HepG2 (cell line): ENCODE data around the gene NHSL1. TPM values are rescaled to one million over a fixed set of nuclear protein-coding genes. Genes with fewer than 3 reads are reported as not detected.

Experiments
- EED ChIP-seq: sonication (generic); formaldehyde crosslinking; IDR thresholded peaks from 2 replicates; pipeline ENCODE4 v1.5.0; 2020; ENCODE audit warnings: mild to moderate bottlenecking, missing genetic modification reagents
- FIP1L1 ChIP-seq: fragments of 200-400 bp; formaldehyde crosslinking; IDR thresholded peaks from 2 replicates; pipeline ENCODE4 v1.6.1; 2018; ENCODE audit warnings: low read depth, mild to moderate bottlenecking, low read length, moderate library complexity, borderline replicate concordance; ENCODE audit not compliant: insufficient read depth
- GABPB1 ChIP-seq: IDR thresholded peaks from 2 replicates; pipeline ENCODE4 v1.6.1; 2016; ENCODE audit warnings: mild to moderate bottlenecking, missing genetic modification reagents, moderate library complexity, missing compliant biosample characterization
- IKZF5 ChIP-seq: IDR thresholded peaks from 2 replicates; pipeline ENCODE4 v1.6.1; 2018; ENCODE audit warnings: missing genetic modification reagents, mild to moderate bottlenecking, missing compliant biosample characterization
- KDM3A ChIP-seq: IDR thresholded peaks from 2 replicates; pipeline ENCODE4 v1.6.1; 2018; ENCODE audit warnings: low read depth, missing compliant biosample characterization
- MXD1 ChIP-seq: sonication (generic); formaldehyde crosslinking; IDR thresholded peaks from 2 replicates; pipeline ENCODE4 v1.4.0; 2020; ENCODE audit warnings: mild to moderate bottlenecking, missing genetic modification reagents
- NAIF1 ChIP-seq: sonication (generic); formaldehyde crosslinking; IDR thresholded peaks from 2 replicates; pipeline ENCODE4 v1.5.0; 2020; ENCODE audit warnings: mild to moderate bottlenecking, missing genetic modification reagents, borderline replicate concordance
- PATZ1 ChIP-seq: sonication (generic); formaldehyde crosslinking; IDR thresholded peaks from 2 replicates; pipeline ENCODE4 v1.4.0; 2020; ENCODE audit warnings: missing genetic modification reagents
- PRMT3 ChIP-seq: sonication (generic); formaldehyde crosslinking; IDR thresholded peaks from 2 replicates; pipeline ENCODE4 v1.8.1; 2022; ENCODE audit warnings: low read depth, mild to moderate bottlenecking, moderate library complexity, missing genetic modification reagents, borderline replicate concordance
- RXRA ChIP-seq: sonication (generic); formaldehyde crosslinking; IDR thresholded peaks from 2 replicates; pipeline ENCODE4 v1.5.1; 2020; ENCODE audit warnings: missing genetic modification reagents
- SMYD3 ChIP-seq: sonication (generic); formaldehyde crosslinking; IDR thresholded peaks from 2 replicates; pipeline ENCODE4 v1.8.1; 2023; ENCODE audit warnings: mild to moderate bottlenecking, missing genetic modification reagents
- SOX6 ChIP-seq, 2 experiments: fragments of 450-650 bp in 1 of 2; sonication (generic) in 1 of 2; formaldehyde crosslinking in 1 of 2; IDR thresholded peaks; 2 replicates each; pipeline versions ENCODE4 v1.4.0 to v1.6.1; 2017 to 2020; ENCODE audit warnings: antibody characterized with exemption in 1 of 2, mild to moderate bottlenecking in 1 of 2, missing genetic modification reagents in 1 of 2
- ZFP41 ChIP-seq: sonication (generic); formaldehyde crosslinking; IDR thresholded peaks from 2 replicates; pipeline ENCODE4 v1.4.0; 2020; ENCODE audit warnings: mild to moderate bottlenecking, missing genetic modification reagents, borderline replicate concordance
- ZNF230 ChIP-seq: sonication (generic); formaldehyde crosslinking; IDR thresholded peaks from 2 replicates; pipeline ENCODE4 v1.4.0; 2020; ENCODE audit warnings: mild to moderate bottlenecking, missing genetic modification reagents
- ZNF256 ChIP-seq: sonication (generic); formaldehyde crosslinking; conservative IDR thresholded peaks from 2 replicates; pipeline ENCODE4 v1.4.0; 2020; ENCODE audit warnings: missing genetic modification reagents
- ZNF317 ChIP-seq: sonication (generic); formaldehyde crosslinking; IDR thresholded peaks from 2 replicates; pipeline ENCODE4 v1.5.0; 2020; ENCODE audit warnings: mild to moderate bottlenecking, missing genetic modification reagents
- ZNF333 ChIP-seq: sonication (generic); formaldehyde crosslinking; IDR thresholded peaks from 2 replicates; pipeline ENCODE4 v1.4.0; 2020; ENCODE audit warnings: mild to moderate bottlenecking, missing genetic modification reagents, borderline replicate concordance
- ZNF430 ChIP-seq: sonication (generic); formaldehyde crosslinking; IDR thresholded peaks from 2 replicates; pipeline ENCODE4 v1.9.0; 2021; ENCODE audit warnings: mild to moderate bottlenecking, missing genetic modification reagents
- ZNF44 ChIP-seq: sonication (generic); formaldehyde crosslinking; IDR thresholded peaks from 2 replicates; pipeline ENCODE4 v1.5.1; 2020; ENCODE audit warnings: mild to moderate bottlenecking, missing genetic modification reagents
- ZNF501 ChIP-seq: sonication (generic); formaldehyde crosslinking; IDR thresholded peaks from 2 replicates; pipeline ENCODE4 v1.5.1; 2020; ENCODE audit warnings: mild to moderate bottlenecking, moderate library complexity, missing genetic modification reagents
- ZNF510 ChIP-seq: sonication (generic); formaldehyde crosslinking; IDR thresholded peaks from 2 replicates; pipeline ENCODE4 v1.4.0; 2020; ENCODE audit warnings: low read depth, mild to moderate bottlenecking, missing genetic modification reagents
- ZNF530 ChIP-seq: sonication (generic); formaldehyde crosslinking; IDR thresholded peaks from 2 replicates; pipeline ENCODE4 v1.5.0; 2020; ENCODE audit warnings: low read depth, mild to moderate bottlenecking, missing genetic modification reagents
- ZNF644 ChIP-seq: IDR thresholded peaks from 2 replicates; pipeline ENCODE4 v1.6.1; 2016; ENCODE audit warnings: low read depth
- polyA plus RNA-seq, 8 experiments: library from polyadenylated mRNA; depleted of rRNA in 3 of 8; stranded (reverse) in 7 of 8; unstranded in 1 of 8; fragments of >200 nt; fragmentation: Illumina TruSeq in 4 of 8; extraction: Trizol in 4 of 8; gene quantifications; 2 replicates each; pipeline versions ENCODE4 v1.2.1 to v1.2.3, GENCODE V29; 2011 to 2016; ENCODE audit warnings: low read depth in 4 of 8, missing spikeins in 1 of 8, mixed read lengths in 1 of 8; ENCODE audit not compliant: insufficient read depth in 1 of 8
- total RNA-seq, 5 experiments: library from RNA; depleted of rRNA; stranded (reverse); fragments of >200 nt; fragmentation: Illumina TruSeq; extraction: Trizol; gene quantifications; 2 replicates each; pipeline ENCODE4 v1.2.3, GENCODE V29; 2016; ENCODE audit warnings: low read depth in 1 of 5
- TF ChIP-seq, protein P1 (sequence below): sonication (generic); formaldehyde crosslinking; conservative IDR thresholded peaks from 2 replicates; pipeline ENCODE4 v1.8.1; 2023; ENCODE audit warnings: missing genetic modification reagents

Gene NHSL1
- total and polyA plus RNA-seq, 2 of the 13 experiments (the other 11 are each of a cell fraction or from before 2014, with no cell fraction given): 24.9 to 53.6 TPM

DNA sequence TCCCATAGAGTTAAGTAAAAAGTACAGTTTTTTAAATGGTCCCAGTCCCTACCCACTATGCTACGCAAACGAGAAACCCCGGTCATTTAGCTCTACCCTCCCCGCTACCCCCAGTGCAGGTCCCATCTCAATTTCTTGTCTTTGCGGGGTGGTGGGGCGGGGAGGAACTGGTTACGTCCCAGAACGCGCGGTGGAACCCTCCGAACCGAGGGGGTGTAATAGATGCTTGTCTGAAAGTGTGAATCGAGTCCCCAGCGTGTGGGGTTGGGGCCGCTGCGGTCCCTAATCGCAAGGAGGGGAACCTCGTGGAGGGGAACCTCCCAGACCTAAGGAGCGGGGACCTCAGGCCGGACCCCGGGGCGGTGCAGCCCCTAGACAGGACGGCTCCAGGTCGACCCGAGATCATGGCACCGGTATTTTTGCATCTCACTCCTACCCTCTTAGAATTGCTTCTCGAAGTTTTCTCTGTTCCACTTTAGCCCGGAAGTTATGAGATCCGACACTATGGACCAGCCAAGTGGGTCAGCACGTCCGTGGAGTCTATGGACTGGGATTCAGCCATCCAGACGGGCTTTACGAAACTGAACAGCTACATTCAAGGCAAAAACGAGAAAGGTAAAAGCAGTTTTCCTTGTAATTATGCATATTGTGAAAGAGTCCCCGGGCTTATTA, 94.5 kb downstream of the NHSL1 start (continued):
- TF ChIP-seq PATZ1 (CRISPR knock-in tag) (0 out of 2 replicates have a peak, but pooled peaks have one; percentile 24), ZNF644 (CRISPR knock-in tag) (no peak), ZNF510 (0 out of 2 replicates have a peak, but pooled peaks have one; percentile 6), ZNF230 (peak; percentile 42; the same call in 1 of the 2 replicates), KDM3A (CRISPR knock-in tag) (no peak), NAIF1 (CRISPR knock-in tag) (no peak), MXD1 (no peak; the same call in 1 of the 2 replicates), ZFP41 (CRISPR knock-in tag) (0 out of 2 replicates have a peak, but pooled peaks have one; percentile 0), RXRA (CRISPR knock-in tag) (0 out of 2 replicates have a peak, but pooled peaks have one; percentile 15), ZNF44 (CRISPR knock-in tag) (no peak), ZNF530 (CRISPR knock-in tag) (no peak), IKZF5 (CRISPR knock-in tag) (peak; percentile 40; the same call in 1 of the 2 replicates), SMYD3 (CRISPR knock-in tag) (peak; percentile 48; the same call in 1 of the 2 replicates), ZNF430 (CRISPR knock-in tag) (no peak), ZNF317 (CRISPR knock-in tag) (0 out of 2 replicates have a peak, but pooled peaks have one; percentile 49), SOX6 (IDR thresholded peaks at IDR 0.05) (no peak), SOX6 (CRISPR knock-in tag; IDR thresholded peaks at IDR 0.05) (peak; percentile 25; the same call in 1 of the 2 replicates), EED (CRISPR knock-in tag) (peak; percentile 24; the same call in 1 of the 2 replicates), GABPB1 (CRISPR knock-in tag) (peak; percentile 42), PRMT3 (0 out of 2 replicates have a peak, but pooled peaks have one; percentile 1), FIP1L1 (no peak), ZNF501 (CRISPR knock-in tag) (peak; percentile 36; the same call in 1 of the 2 replicates), ZNF256 (CRISPR knock-in tag) (no peak), ZNF333 (CRISPR knock-in tag) (0 out of 2 replicates have a peak, but pooled peaks have one; percentile 27)
- TF ChIP-seq, protein P1, sequence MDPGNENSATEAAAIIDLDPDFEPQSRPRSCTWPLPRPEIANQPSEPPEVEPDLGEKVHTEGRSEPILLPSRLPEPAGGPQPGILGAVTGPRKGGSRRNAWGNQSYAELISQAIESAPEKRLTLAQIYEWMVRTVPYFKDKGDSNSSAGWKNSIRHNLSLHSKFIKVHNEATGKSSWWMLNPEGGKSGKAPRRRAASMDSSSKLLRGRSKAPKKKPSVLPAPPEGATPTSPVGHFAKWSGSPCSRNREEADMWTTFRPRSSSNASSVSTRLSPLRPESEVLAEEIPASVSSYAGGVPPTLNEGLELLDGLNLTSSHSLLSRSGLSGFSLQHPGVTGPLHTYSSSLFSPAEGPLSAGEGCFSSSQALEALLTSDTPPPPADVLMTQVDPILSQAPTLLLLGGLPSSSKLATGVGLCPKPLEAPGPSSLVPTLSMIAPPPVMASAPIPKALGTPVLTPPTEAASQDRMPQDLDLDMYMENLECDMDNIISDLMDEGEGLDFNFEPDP (CRISPR knock-in tag): peak; percentile 73; the same call in 1 of the 2 replicates
